K562 (cell line): ENCODE results near the gene ALOXE3.

Source experiments
- CHD1 ChIP-seq: fragments of 200-600 bp; sonication (generic); IDR thresholded peaks from one replicate; pipeline ENCODE4 v1.6.1; 2012; ENCODE audit warnings: mild to moderate bottlenecking, moderate library complexity, low read length, inconsistent platforms
- FOXJ3 ChIP-seq: sonication (generic); formaldehyde crosslinking; IDR thresholded peaks from 2 replicates; pipeline ENCODE4 v1.4.0; 2020; ENCODE audit warnings: mild to moderate bottlenecking, missing genetic modification reagents
- SMAD1 ChIP-seq: fragments of 150-350 bp; IDR thresholded peaks from 2 replicates; pipeline ENCODE4 v1.6.1; 2014; ENCODE audit warnings: low read length, low read depth; ENCODE audit not compliant: partially characterized antibody
- ZNF140 ChIP-seq: fragments of 250-450 bp; sonication (Bioruptor Pico); IDR thresholded peaks from 2 replicates; pipeline ENCODE4 v1.8.0; 2021; ENCODE audit warnings: moderate library complexity, mild to moderate bottlenecking, inconsistent platforms

DNA sequence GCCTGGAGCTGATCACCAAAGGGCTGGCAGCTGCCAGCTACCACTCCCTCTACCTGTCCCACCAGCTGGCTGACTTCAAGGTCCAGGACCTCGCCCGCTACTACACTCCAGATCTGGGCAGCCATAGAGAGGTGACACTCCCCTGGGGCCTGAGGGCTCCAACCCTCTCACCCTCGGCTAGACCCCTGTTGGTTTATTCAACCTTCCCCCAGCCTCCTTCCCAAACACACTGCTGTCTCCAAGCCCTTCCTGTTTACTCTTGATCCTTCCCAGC, 48.8 kb downstream of the ALOXE3 start:
- TF ChIP-seq CHD1: no peak
- TF ChIP-seq ZNF140 (CRISPR knock-in tag): no peak
- no peak for TF ChIP-seq SMAD1
- TF ChIP-seq FOXJ3 (CRISPR knock-in tag): no peak
